A549 (cell line): Measurements from ENCODE around the gene ADGRG3. TPM values are rescaled to one million over a fixed set of nuclear protein-coding genes. Genes with fewer than 3 reads are reported as not detected.

Experiments
- ATAC-seq, 2 experiments: fragments of 200-7000 bp in 1 of 2; fragments of >200 bp in 1 of 2; cut with Nextera tagmentation in 1 of 2; cut with Tn5 transposase in 1 of 2; 3 replicates each; pipeline versions ENCODE4 v1.8.0 to v1.9.1; 2018 to 2020; ENCODE audit warnings: mild to moderate bottlenecking in 1 of 2, moderate library complexity in 1 of 2
- CTCF ChIA-PET: fragments of 300-600 bp; sonication (Branson Sonifier 250); formaldehyde crosslinking; extraction: SDS; loops from one replicate; lab custom pipeline; 2021; ENCODE audit warnings: antibody characterized with exemption, inconsistent platforms; lab: Yijun Ruan, JAX
- POLR2A ChIA-PET: fragments of 350-600 bp; formaldehyde crosslinking; extraction: SDS; loops from one replicate; lab custom pipeline; 2021; ENCODE audit warnings: antibody characterized with exemption, inconsistent platforms; lab: Yijun Ruan, JAX
- DNase-seq, 2 experiments: peaks; one replicate each; pipeline versions ENCODE4 v3.0.0 to v3.0.0-alpha.2; 2011 to 2016; ENCODE audit warnings: low read depth in 1 of 2, low spot score in 1 of 2
- FAIRE-seq: peaks from 2 replicates; lab custom pipeline; 2011; peaks lifted over from hg19 to GRCh38; lab: Jason Lieb, UNC
- H3K27ac ChIP-seq, 2 experiments: fragments of >200 bp; sonication (Bioruptor Twin); formaldehyde crosslinking; 3 replicates each; pipeline ENCODE4 v1.5.1; 2016 to 2017
- H3K4me1 ChIP-seq: fragments of >200 bp; sonication (Bioruptor Twin); formaldehyde crosslinking; 3 replicates; pipeline ENCODE4 v1.6.1; 2016
- H3K4me2 ChIP-seq: fragments of >200 bp; sonication (Bioruptor Twin); formaldehyde crosslinking; 3 replicates; pipeline ENCODE4 v1.6.1; 2016
- H3K4me3 ChIP-seq: fragments of >200 bp; sonication (Bioruptor Twin); formaldehyde crosslinking; 3 replicates; pipeline ENCODE4 v1.5.1; 2016
- H3K9me3 ChIP-seq: fragments of >200 bp; sonication (Bioruptor Twin); formaldehyde crosslinking; 3 replicates; pipeline ENCODE4 v1.6.1; 2016
- BHLHE40 ChIP-seq: IDR thresholded peaks from 2 replicates; pipeline ENCODE4 v1.6.1; 2012; ENCODE audit warnings: low read depth, low read length, inconsistent platforms
- CHD2 ChIP-seq: fragments of 150-350 bp; IDR thresholded peaks from 2 replicates; pipeline ENCODE4 v1.6.1; 2014; ENCODE audit warnings: low read length; ENCODE audit not compliant: partially characterized antibody
- EHF ChIP-seq: fragments of 250-450 bp; sonication (Bioruptor Pico); IDR thresholded peaks from 2 replicates; pipeline ENCODE4 v1.5.0; 2020; ENCODE audit warnings: mild to moderate bottlenecking
- ELK1 ChIP-seq: fragments of 150-350 bp; IDR thresholded peaks from 2 replicates; pipeline ENCODE4 v1.6.1; 2014; ENCODE audit warnings: low read depth, mild to moderate bottlenecking, low read length
- FOSL2 ChIP-seq, 2 experiments: fragments of 450-650 bp in 1 of 2; fragments of >200 bp in 1 of 2; sonication (Bioruptor Twin) in 1 of 2; formaldehyde crosslinking; IDR thresholded peaks; 2 replicates each; pipeline versions ENCODE4 v1.5.0 to v1.6.1; 2016 to 2020; ENCODE audit warnings: mild to moderate bottlenecking in 1 of 2, moderate library complexity in 1 of 2
- FOXS1 ChIP-seq: fragments of 250-450 bp; sonication (Bioruptor Pico); IDR thresholded peaks from 2 replicates; pipeline ENCODE4 v1.5.0; 2020; ENCODE audit warnings: mild to moderate bottlenecking, moderate library complexity
- JUN ChIP-seq, 2 experiments: fragments of >200 bp; sonication (Bioruptor Twin); formaldehyde crosslinking; IDR thresholded peaks; 2 replicates in 1 of 2; 3 replicates in 1 of 2; pipeline ENCODE4 v1.6.1; 2016 to 2017
- JUNB ChIP-seq: fragments of >200 bp; sonication (Bioruptor Twin); formaldehyde crosslinking; IDR thresholded peaks from 2 replicates; pipeline ENCODE4 v1.6.1; 2016
- RAD21 ChIP-seq, 2 experiments: fragments of >200 bp in 1 of 2; sonication (Bioruptor Twin) in 1 of 2; formaldehyde crosslinking in 1 of 2; IDR thresholded peaks in 1 of 2; conservative IDR thresholded peaks in 1 of 2; 2 replicates in 1 of 2; 3 replicates in 1 of 2; pipeline ENCODE4 v1.6.1; 2012 to 2018; ENCODE audit warnings: inconsistent platforms in 1 of 2
- SREBF2 ChIP-seq: fragments of 450-650 bp; IDR thresholded peaks from 2 replicates; pipeline ENCODE4 v1.6.1; 2014; ENCODE audit warnings: mild to moderate bottlenecking, moderate library complexity
- ZC3H11A ChIP-seq: fragments of 450-650 bp; IDR thresholded peaks from 2 replicates; pipeline ENCODE4 v1.6.1; 2014; ENCODE audit warnings: antibody characterized with exemption, mild to moderate bottlenecking
- WGBS: methylation state at CpG from one replicate; pipeline ENCODE4 v1.1.6; 2017; ENCODE audit errors: missing lambda C conversion rate; 5-methylcytosine and 5-hydroxymethylcytosine counted together
- polyA plus RNA-seq, 4 experiments: library from polyadenylated mRNA; depleted of rRNA in 3 of 4; stranded (reverse); fragments of >200 nt; fragmentation: RNase III in 1 of 4; extraction: RNeasy Plus Mini Kit Qiagen cat#74134 plus additional on column Dnase treatment in 1 of 4; gene quantifications; 2 replicates in 3 of 4; 3 replicates in 1 of 4; pipeline ENCODE4 v1.2.3, GENCODE V29; 2011 to 2017
- TF ChIP-seq, protein P1 (sequence below): fragments of 250-450 bp; sonication (Bioruptor Pico); IDR thresholded peaks from 2 replicates; pipeline ENCODE4 v1.5.0; 2021; ENCODE audit warnings: mild to moderate bottlenecking, moderate library complexity, borderline replicate concordance
- TF ChIP-seq, protein P2 (sequence below): fragments of 450-650 bp; IDR thresholded peaks from 2 replicates; pipeline ENCODE4 v1.6.1; 2014; ENCODE audit warnings: antibody characterized with exemption
- TF ChIP-seq, protein P3 (sequence below): fragments of 200-600 bp; sonication (generic); IDR thresholded peaks from 2 replicates; pipeline ENCODE4 v1.6.1; 2016; ENCODE audit warnings: antibody characterized with exemption, mild to moderate bottlenecking, moderate library complexity

Gene ADGRG3
- polyA plus RNA-seq, 2 of the 4 experiments (the other 2 are of a cell fraction) = 0.25 to 0.45 TPM

DNA sequence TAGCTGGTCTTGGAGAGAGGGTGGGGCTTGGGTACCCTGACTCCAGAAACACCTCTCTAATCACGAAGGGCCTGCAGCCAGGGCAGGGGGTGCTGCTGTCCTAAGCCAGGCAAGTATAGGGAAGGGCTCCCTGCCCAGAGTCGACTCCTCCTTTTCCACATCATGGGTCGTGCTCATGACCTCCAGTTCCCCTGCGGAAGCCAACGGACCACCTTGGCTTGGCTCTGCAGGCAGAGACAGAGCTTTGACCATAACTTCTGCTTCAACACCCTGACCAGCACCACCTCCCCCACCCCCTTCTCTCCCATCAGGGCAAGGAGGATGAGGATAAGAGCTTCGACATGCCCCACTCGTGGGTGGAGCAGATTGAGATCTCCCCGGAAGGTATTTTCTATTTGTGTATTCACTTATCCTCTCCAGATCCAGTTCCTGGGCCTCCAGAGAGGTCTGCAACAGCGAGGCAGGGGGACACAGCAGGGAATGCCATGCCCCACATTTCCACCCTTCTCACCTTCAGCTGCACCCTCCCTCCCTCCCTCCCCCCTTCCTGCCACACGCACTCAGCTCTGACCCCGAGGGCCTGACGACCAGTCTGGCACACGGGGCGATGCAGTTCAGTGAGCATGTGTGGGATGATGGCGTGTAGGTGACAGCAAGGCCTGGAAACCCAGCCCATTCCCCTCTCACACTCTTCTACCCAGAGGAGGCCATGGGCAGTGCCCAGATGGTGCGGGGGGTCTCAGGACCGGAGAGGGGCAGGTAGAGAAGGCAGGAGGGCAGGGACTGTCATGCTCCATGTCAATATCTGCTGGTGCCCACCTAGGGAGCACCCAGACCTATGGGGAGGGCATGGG is 53.5 kb downstream of the ADGRG3 start:
- TF ChIP-seq, protein P1, sequence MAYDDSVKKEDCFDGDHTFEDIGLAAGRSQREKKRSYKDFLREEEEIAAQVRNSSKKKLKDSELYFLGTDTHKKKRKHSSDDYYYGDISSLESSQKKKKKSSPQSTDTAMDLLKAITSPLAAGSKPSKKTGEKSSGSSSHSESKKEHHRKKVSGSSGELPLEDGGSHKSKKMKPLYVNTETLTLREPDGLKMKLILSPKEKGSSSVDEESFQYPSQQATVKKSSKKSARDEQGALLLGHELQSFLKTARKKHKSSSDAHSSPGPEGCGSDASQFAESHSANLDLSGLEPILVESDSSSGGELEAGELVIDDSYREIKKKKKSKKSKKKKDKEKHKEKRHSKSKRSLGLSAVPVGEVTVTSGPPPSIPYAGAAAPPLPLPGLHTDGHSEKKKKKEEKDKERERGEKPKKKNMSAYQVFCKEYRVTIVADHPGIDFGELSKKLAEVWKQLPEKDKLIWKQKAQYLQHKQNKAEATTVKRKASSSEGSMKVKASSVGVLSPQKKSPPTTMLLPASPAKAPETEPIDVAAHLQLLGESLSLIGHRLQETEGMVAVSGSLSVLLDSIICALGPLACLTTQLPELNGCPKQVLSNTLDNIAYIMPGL (CRISPR knock-in tag) = no peak
- TF ChIP-seq CHD2 (no peak), FOSL2 (IDR thresholded peaks at IDR 0.05) (no peak), FOSL2 (CRISPR knock-in tag; IDR thresholded peaks at IDR 0.05) (no peak), BHLHE40 (no peak), SREBF2 (no peak), JUNB (no peak), ZC3H11A (no peak), JUN (IDR thresholded peaks at IDR 0.05) (no peak), ELK1 (no peak)
- DNase-seq (no peak), ATAC-seq (no peak), FAIRE-seq (no peak)
- no peaks in the 10 kb centered on the region for H3K9me3 ChIP-seq
- no peak overlapping the region for H3K4me2 ChIP-seq
- H3K4me1 ChIP-seq = peaks cover 15% of the 10 kb centered on the region; the same call in 2 of the 3 replicates
- no peak overlapping the region for H3K4me3 ChIP-seq
- 75% methylated on average over 16 of the region's 17 CpGs for WGBS
- H3K27ac ChIP-seq = 0 out of 6 replicates have a peak overlapping the region, but pooled peaks of 1 of the 2 experiments have one; percentile 33
- ChIA-PET POLR2A (no interaction called here), CTCF (interaction anchor here (0.5 to 1.7 kb wide), 11 partner anchors 9 to 278 kb away, joined by 3 to 12 read pairs (median 3); partner anchors contain the start of gene KATNB1)

DNA sequence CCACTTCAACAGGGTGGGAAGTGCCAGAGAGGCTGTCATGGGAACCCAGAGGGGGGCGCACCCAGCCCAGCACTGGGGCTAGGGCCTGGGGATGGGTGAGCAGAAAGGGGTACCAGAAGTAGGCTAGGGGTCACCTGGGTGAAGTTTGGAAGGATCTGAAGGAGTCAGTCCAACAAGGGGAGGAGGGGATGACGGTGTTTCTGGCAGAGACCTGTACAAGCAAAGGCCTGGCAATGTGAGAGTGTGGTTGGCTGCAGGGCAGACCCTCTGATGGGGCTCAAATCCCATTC is 54.0 kb downstream of the ADGRG3 start:
- 77% methylated on average over 2 of the region's 2 CpGs for WGBS
- ChIA-PET CTCF (interaction anchor here (1.2 to 5.0 kb wide), 6 partner anchors 10 to 146 kb away, joined by 3 to 42 read pairs (median 6); no protein-coding TSS in a partner anchor), POLR2A (no interaction called here)
- DNase-seq = no peak
- TF ChIP-seq EHF (CRISPR knock-in tag) = no peak
- TF ChIP-seq RAD21 (conservative IDR thresholded peaks at IDR 0.05 in 1 of 2, IDR thresholded peaks at IDR 0.05 in 1 of 2) = 0 out of 5 replicates have a peak, but pooled peaks of 1 of the 2 experiments have one; percentile 6
- TF ChIP-seq FOXS1 (CRISPR knock-in tag) = no peak
- TF ChIP-seq CHD2 = no peak
- TF ChIP-seq, protein P2, sequence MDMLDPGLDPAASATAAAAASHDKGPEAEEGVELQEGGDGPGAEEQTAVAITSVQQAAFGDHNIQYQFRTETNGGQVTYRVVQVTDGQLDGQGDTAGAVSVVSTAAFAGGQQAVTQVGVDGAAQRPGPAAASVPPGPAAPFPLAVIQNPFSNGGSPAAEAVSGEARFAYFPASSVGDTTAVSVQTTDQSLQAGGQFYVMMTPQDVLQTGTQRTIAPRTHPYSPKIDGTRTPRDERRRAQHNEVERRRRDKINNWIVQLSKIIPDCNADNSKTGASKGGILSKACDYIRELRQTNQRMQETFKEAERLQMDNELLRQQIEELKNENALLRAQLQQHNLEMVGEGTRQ = no peak
- no peak for TF ChIP-seq ZC3H11A
- TF ChIP-seq, protein P3, sequence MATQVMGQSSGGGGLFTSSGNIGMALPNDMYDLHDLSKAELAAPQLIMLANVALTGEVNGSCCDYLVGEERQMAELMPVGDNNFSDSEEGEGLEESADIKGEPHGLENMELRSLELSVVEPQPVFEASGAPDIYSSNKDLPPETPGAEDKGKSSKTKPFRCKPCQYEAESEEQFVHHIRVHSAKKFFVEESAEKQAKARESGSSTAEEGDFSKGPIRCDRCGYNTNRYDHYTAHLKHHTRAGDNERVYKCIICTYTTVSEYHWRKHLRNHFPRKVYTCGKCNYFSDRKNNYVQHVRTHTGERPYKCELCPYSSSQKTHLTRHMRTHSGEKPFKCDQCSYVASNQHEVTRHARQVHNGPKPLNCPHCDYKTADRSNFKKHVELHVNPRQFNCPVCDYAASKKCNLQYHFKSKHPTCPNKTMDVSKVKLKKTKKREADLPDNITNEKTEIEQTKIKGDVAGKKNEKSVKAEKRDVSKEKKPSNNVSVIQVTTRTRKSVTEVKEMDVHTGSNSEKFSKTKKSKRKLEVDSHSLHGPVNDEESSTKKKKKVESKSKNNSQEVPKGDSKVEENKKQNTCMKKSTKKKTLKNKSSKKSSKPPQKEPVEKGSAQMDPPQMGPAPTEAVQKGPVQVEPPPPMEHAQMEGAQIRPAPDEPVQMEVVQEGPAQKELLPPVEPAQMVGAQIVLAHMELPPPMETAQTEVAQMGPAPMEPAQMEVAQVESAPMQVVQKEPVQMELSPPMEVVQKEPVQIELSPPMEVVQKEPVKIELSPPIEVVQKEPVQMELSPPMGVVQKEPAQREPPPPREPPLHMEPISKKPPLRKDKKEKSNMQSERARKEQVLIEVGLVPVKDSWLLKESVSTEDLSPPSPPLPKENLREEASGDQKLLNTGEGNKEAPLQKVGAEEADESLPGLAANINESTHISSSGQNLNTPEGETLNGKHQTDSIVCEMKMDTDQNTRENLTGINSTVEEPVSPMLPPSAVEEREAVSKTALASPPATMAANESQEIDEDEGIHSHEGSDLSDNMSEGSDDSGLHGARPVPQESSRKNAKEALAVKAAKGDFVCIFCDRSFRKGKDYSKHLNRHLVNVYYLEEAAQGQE = no peak
- no peak for TF ChIP-seq JUNB
- Histone ChIP-seq H3K4me2 (no peak overlapping the region), H3K4me1 (peaks cover 15% of the 10 kb centered on the region; the same call in 2 of the 3 replicates), H3K4me3 (no peak overlapping the region), H3K9me3 (no peaks in the 10 kb centered on the region), H3K27ac (0 out of 6 replicates have a peak overlapping the region, but pooled peaks of 1 of the 2 experiments have one; percentile 33)
- ATAC-seq = no peak
- no peak for FAIRE-seq
